Stomach (tissue), 9 donors: ENCODE data around the gene MAGI1. TPM values are rescaled to one million over a fixed set of nuclear protein-coding genes. Genes with fewer than 3 reads are reported as not detected.
A peak's percentile ranks its signal among the peaks of the same experiment; 100 is the strongest.

Experiments
- DNase-seq, 2 donors: peaks; one replicate each; pipeline versions ENCODE4 v3.0.0 to v3.0.0-alpha.2; 2013 to 2019
- H3K27ac ChIP-seq, 5 donors: fragments of 200-600 bp in 4 of 5; sonication (generic) in 4 of 5; one replicate each; pipeline ENCODE4 v1.5.1; 2013 to 2019; ENCODE audit warnings: mild to moderate bottlenecking in 1 of 5, moderate library complexity in 1 of 5
- H3K27me3 ChIP-seq, 3 donors: fragments of 200-600 bp; sonication (generic); one replicate each; pipeline ENCODE4 v1.5.1; 2017 to 2019; ENCODE audit warnings: mixed run types in 1 of 3
- H3K36me3 ChIP-seq, 4 donors: fragments of 200-600 bp; sonication (generic); 1 replicate in 3 of 4; 2 replicates in 1 of 4; pipeline ENCODE4 v1.5.1; 2016 to 2019
- H3K4me1 ChIP-seq, 4 donors: fragments of 200-600 bp; sonication (generic); one replicate each; pipeline ENCODE4 v1.5.1; 2016 to 2019
- H3K4me3 ChIP-seq, 4 donors: fragments of 200-600 bp; sonication (generic) in 3 of 4; one replicate each; pipeline ENCODE4 v1.5.1; 2016 to 2019; ENCODE audit warnings: mild to moderate bottlenecking in 1 of 4
- H3K9me3 ChIP-seq, 4 donors: fragments of 200-600 bp; sonication (generic); one replicate each; pipeline ENCODE4 v1.5.1; 2016 to 2019
- CTCF ChIP-seq, 7 experiments: fragments of 450-650 bp in 4 of 7; fragments of 200-600 bp in 3 of 7; sonication (generic) in 3 of 7; IDR thresholded peaks; one replicate each; pipeline ENCODE4 v1.5.1; 2016 to 2019; ENCODE audit warnings: antibody characterized with exemption in 7 of 7, control low read depth in 2 of 7, mild to moderate bottlenecking in 1 of 7
- EP300 ChIP-seq: sonication (generic); formaldehyde crosslinking; IDR thresholded peaks from one replicate; pipeline ENCODE4 v1.6.1; 2017; ENCODE audit warnings: antibody characterized with exemption
- POLR2A ChIP-seq, 4 donors: fragments of 450-650 bp; IDR thresholded peaks; one replicate each; pipeline ENCODE4 v1.6.1; 2016; ENCODE audit warnings: antibody characterized with exemption in 4 of 4, control low read depth in 2 of 4, mild to moderate bottlenecking in 1 of 4, moderate library complexity in 1 of 4
- POLR2AphosphoS5 ChIP-seq, 3 donors: sonication (generic); formaldehyde crosslinking; IDR thresholded peaks; one replicate each; pipeline ENCODE4 v1.6.1; 2016; ENCODE audit warnings: antibody characterized with exemption in 3 of 3
- WGBS, 5 donors: extraction: QIAGEN DNeasy Blood & Tissue Kit in 3 of 5; methylation state at CpG; one replicate each; pipeline versions ENCODE4 v1.1.5 to v1.1.7; 2013 to 2018; 5-methylcytosine and 5-hydroxymethylcytosine counted together
- intact Hi-C: fragments of 100-400 bp; cut with DNase I; formaldehyde crosslinking; loops from one replicate; pipeline ENCODE4 v1.15.1; 2023; ENCODE audit warnings: low total_unique reads
- polyA plus RNA-seq, 3 donors: library from polyadenylated mRNA; stranded (reverse); fragments of 200-250 nt; gene quantifications; one replicate each; pipeline ENCODE4 v1.2.3, GENCODE V29; 2013
- total RNA-seq, 5 donors: library from RNA; depleted of rRNA; stranded (reverse); fragments of >200 nt; gene quantifications; one replicate each; pipeline versions ENCODE4 v1.1.0 to v1.2.3, GENCODE V29; 2014 to 2016
- donor health status: healthy with polysubstance abuse.
- donor health status: Bipolar disorder and iron deficiency.
- donor health status: healthy.

Gene MAGI1
- total and polyA plus RNA-seq, 8 donors: 5.7 to 237 (median 84.8) TPM

- Histone ChIP-seq H3K27me3 (no peaks in the 10 kb centered on the region), H3K4me3 (no peak overlapping the region), H3K36me3 (no peaks in the 10 kb centered on the region), H3K27ac (peak overlapping the region; percentile 53 to 78 (median 72)), H3K9me3 (no peaks in the 10 kb centered on the region), H3K4me1 (peaks cover 19 to 65% (median 47%) of the 10 kb centered on the region in 4 donors)
- peak in 1 of 2 donors; percentile 58 for DNase-seq
- TF ChIP-seq EP300 (no peak), POLR2A (IDR thresholded peaks at IDR 0.05) (no peak), POLR2AphosphoS5 (IDR thresholded peaks at IDR 0.05) (no peak), CTCF (IDR thresholded peaks at IDR 0.05) (no peak)
- WGBS, 5 donors: 41 to 83% (median 44%) methylated on average over 4 of the region's 4 CpGs
- intact Hi-C loops: no loop called here
Observed at GRCh38 chr3:66021731-66022131, 17.0 kb downstream of the MAGI1 start.

- Histone ChIP-seq H3K4me1 (peaks cover 26 to 82% (median 58%) of the 10 kb centered on the region in 4 donors), H3K27me3 (no peaks in the 10 kb centered on the region), H3K4me3 (no peak overlapping the region), H3K27ac (peak overlapping the region in 4 of 5 donors; percentile 12 to 78 (median 60)), H3K36me3 (no peaks in the 10 kb centered on the region), H3K9me3 (no peaks in the 10 kb centered on the region)
- peak; percentile 48 to 74 for DNase-seq
- intact Hi-C loops: no loop called here
- peak in 2 of 3 donors; percentile 74 to 87 for TF ChIP-seq POLR2AphosphoS5 (IDR thresholded peaks at IDR 0.05)
- no peak for TF ChIP-seq EP300
- 34 to 62% (median 52%) methylated on average over 8 of the region's 8 CpGs for WGBS, 5 donors
Observed at GRCh38 chr3:66019896-66020295, 18.8 kb downstream of the MAGI1 start.

GRCh38 chr3:66018057-66019033 lies 20.4 kb downstream of the MAGI1 start:
- no peak for TF ChIP-seq CTCF (IDR thresholded peaks at IDR 0.05)
- TF ChIP-seq POLR2A (IDR thresholded peaks at IDR 0.05): no peak
- no peak for TF ChIP-seq EP300
- no peak for TF ChIP-seq POLR2AphosphoS5 (IDR thresholded peaks at IDR 0.05)
- Histone ChIP-seq H3K27ac (peak overlapping the region in 4 of 5 donors; percentile 3 to 57 (median 14)), H3K4me3 (no peak overlapping the region), H3K4me1 (peaks cover 25 to 93% (median 66%) of the 10 kb centered on the region in 4 donors), H3K9me3 (no peaks in the 10 kb centered on the region), H3K36me3 (no peaks in the 10 kb centered on the region), H3K27me3 (no peaks in the 10 kb centered on the region)
- 81 to 89% (median 85%) methylated on average over 8 of the region's 8 CpGs for WGBS, 5 donors
- intact Hi-C loops: no loop called here
- no peak for DNase-seq

GRCh38 chr3:66017591-66017990 lies 21.1 kb downstream of the MAGI1 start:
- Histone ChIP-seq H3K4me3 (no peak overlapping the region), H3K9me3 (no peaks in the 10 kb centered on the region), H3K27me3 (no peaks in the 10 kb centered on the region), H3K4me1 (peaks cover 25 to 85% (median 64%) of the 10 kb centered on the region in 4 donors), H3K27ac (peak overlapping the region in 4 of 5 donors; percentile 4 to 56 (median 14)), H3K36me3 (no peaks in the 10 kb centered on the region)
- DNase-seq: no peak
- 35 to 53% (median 40%) methylated on average over 5 of the region's 5 CpGs for WGBS, 5 donors
- TF ChIP-seq CTCF (IDR thresholded peaks at IDR 0.05) (no peak), POLR2AphosphoS5 (IDR thresholded peaks at IDR 0.05) (no peak), POLR2A (IDR thresholded peaks at IDR 0.05) (no peak), EP300 (no peak)
- intact Hi-C loops: no loop called here
